Measurements from ENCODE around the gene NLE1. TPM values are rescaled to one million over a fixed set of nuclear protein-coding genes. Genes with fewer than 3 reads are reported as not detected.

Gene NLE1
- total RNA-seq, 6 donors from 2014 or later, result 6.7 to 14.6 (median 11.1) TPM

- Histone ChIP-seq H3K27me3 (no peaks in the 10 kb centered on the region), H3K4me1 (peaks cover 0 to 8% (median 0%) of the 10 kb centered on the region in 4 donors), H3K9me3 (no peaks in the 10 kb centered on the region), H3K27ac (peak overlapping the region in 1 of 4 donors; percentile 30), H3K36me3 (no peaks in the 10 kb centered on the region), H3K4me3 (no peak overlapping the region)
- no peak for TF ChIP-seq POLR2AphosphoS5 (IDR thresholded peaks at IDR 0.05)
- no peak for TF ChIP-seq CTCF (IDR thresholded peaks at IDR 0.05)
- TF ChIP-seq EP300 (IDR thresholded peaks at IDR 0.05), result no peak
- TF ChIP-seq POLR2A (IDR thresholded peaks at IDR 0.05), result no peak
- DNase-seq, result no peak
- 78 to 80% methylated on average over 13 of the region's 13 CpGs for WGBS, 2 donors
- no peak for ATAC-seq (ENCODE audit: low FRiP score in 2 of 2)
Observed at GRCh38 chr17:35160354-35161201, 18.5 kb upstream of the NLE1 start.

GRCh38 chr17:35159940-35160339, 17.8 kb upstream of the NLE1 start:
- Histone ChIP-seq H3K4me1 (peaks cover 0 to 8% (median 0%) of the 10 kb centered on the region in 4 donors), H3K27me3 (no peaks in the 10 kb centered on the region), H3K4me3 (no peak overlapping the region), H3K27ac (peak overlapping the region in 1 of 4 donors; percentile 30), H3K9me3 (no peaks in the 10 kb centered on the region), H3K36me3 (no peaks in the 10 kb centered on the region)
- no peak for DNase-seq
- no peak for ATAC-seq (ENCODE audit: low FRiP score in 2 of 2)
- no peak for TF ChIP-seq POLR2AphosphoS5 (IDR thresholded peaks at IDR 0.05)
- no peak for TF ChIP-seq POLR2A (IDR thresholded peaks at IDR 0.05)
- no peak for TF ChIP-seq EP300 (IDR thresholded peaks at IDR 0.05)
- TF ChIP-seq CTCF (IDR thresholded peaks at IDR 0.05), result no peak
- WGBS, 2 donors, result 47 to 54% methylated on average over 2 of the region's 2 CpGs

GRCh38 chr17:35155246-35155645, 13.1 kb upstream of the NLE1 start:
- Histone ChIP-seq H3K4me1 (no peaks in the 10 kb centered on the region), H3K9me3 (no peaks in the 10 kb centered on the region), H3K27ac (no peak overlapping the region), H3K36me3 (no peaks in the 10 kb centered on the region), H3K27me3 (no peaks in the 10 kb centered on the region), H3K4me3 (no peak overlapping the region)
- WGBS, 2 donors, result 95% methylated on average over 4 to 7 of the region's 7 CpGs
- ATAC-seq (ENCODE audit: low FRiP score in 2 of 2) (no peak), DNase-seq (no peak)
- TF ChIP-seq POLR2A (IDR thresholded peaks at IDR 0.05) (no peak), POLR2AphosphoS5 (IDR thresholded peaks at IDR 0.05) (no peak), CTCF (IDR thresholded peaks at IDR 0.05) (no peak), EP300 (IDR thresholded peaks at IDR 0.05) (no peak)

GRCh38 chr17:35154196-35155165, 12.4 kb upstream of the NLE1 start:
- WGBS, 2 donors, result 87 to 92% methylated on average over 12 to 13 of the region's 13 CpGs
- ATAC-seq (ENCODE audit: low FRiP score in 2 of 2), result peak in 1 of 2 donors; percentile 34
- H3K36me3 ChIP-seq, result no peaks in the 10 kb centered on the region

More at GRCh38 chr17:35154196-35155165, 12.4 kb upstream of the NLE1 start:
- H3K4me3 ChIP-seq, result no peak overlapping the region
- H3K9me3 ChIP-seq, result no peaks in the 10 kb centered on the region
- H3K4me1 ChIP-seq, result no peaks in the 10 kb centered on the region
- H3K27ac ChIP-seq, result no peak overlapping the region
- TF ChIP-seq POLR2A (IDR thresholded peaks at IDR 0.05) (no peak), CTCF (IDR thresholded peaks at IDR 0.05) (no peak), EP300 (IDR thresholded peaks at IDR 0.05) (no peak), POLR2AphosphoS5 (IDR thresholded peaks at IDR 0.05) (no peak)
- peak in 1 of 2 donors; percentile 36 for DNase-seq
- no peaks in the 10 kb centered on the region for H3K27me3 ChIP-seq

Measured in upper lobe of left lung (tissue), 6 donors.